Measurements from ENCODE around the gene GLRA1.
"Not testable (repeated sequence)": the region's sequence is repeated elsewhere in the genome, so short reads cannot be mapped to it uniquely, and the experiment has no call there.

GLRA1 gene

DNA sequence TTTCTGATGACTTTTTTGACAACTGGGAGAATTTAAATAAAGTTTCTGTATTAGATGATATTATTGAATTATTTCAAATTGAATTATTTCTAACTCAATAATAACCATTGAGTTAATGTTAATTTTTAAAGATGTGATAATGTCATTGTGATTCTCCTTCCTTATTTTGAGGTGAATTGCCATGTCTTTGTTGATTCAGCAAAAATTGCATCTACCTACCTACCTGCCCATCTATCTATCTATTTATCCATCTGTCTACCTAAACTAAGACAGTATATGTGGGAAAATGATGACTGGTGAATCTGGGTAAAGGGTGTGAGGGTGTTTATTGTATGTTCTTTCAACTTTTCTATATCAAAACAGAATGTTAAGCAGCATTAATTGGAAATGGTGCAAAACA, 77.9 kb downstream of the GLRA1 start:
- TF ChIP-seq, protein P1, sequence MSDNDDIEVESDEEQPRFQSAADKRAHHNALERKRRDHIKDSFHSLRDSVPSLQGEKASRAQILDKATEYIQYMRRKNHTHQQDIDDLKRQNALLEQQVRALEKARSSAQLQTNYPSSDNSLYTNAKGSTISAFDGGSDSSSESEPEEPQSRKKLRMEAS (IDR thresholded peaks at IDR 0.05; ENCODE audit: low read depth, low read length) = no peak
- TF ChIP-seq, protein P2, sequence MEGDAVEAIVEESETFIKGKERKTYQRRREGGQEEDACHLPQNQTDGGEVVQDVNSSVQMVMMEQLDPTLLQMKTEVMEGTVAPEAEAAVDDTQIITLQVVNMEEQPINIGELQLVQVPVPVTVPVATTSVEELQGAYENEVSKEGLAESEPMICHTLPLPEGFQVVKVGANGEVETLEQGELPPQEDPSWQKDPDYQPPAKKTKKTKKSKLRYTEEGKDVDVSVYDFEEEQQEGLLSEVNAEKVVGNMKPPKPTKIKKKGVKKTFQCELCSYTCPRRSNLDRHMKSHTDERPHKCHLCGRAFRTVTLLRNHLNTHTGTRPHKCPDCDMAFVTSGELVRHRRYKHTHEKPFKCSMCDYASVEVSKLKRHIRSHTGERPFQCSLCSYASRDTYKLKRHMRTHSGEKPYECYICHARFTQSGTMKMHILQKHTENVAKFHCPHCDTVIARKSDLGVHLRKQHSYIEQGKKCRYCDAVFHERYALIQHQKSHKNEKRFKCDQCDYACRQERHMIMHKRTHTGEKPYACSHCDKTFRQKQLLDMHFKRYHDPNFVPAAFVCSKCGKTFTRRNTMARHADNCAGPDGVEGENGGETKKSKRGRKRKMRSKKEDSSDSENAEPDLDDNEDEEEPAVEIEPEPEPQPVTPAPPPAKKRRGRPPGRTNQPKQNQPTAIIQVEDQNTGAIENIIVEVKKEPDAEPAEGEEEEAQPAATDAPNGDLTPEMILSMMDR (IDR thresholded peaks at IDR 0.05; ENCODE audit: low read depth, low read length) = no peak
- no peak for TF ChIP-seq POLR2A (IDR thresholded peaks at IDR 0.05; ENCODE audit: extremely low read depth, insufficient read length)
- no peak for TF ChIP-seq MYC (IDR thresholded peaks at IDR 0.05; ENCODE audit: low read depth, low read length)
- H3K4me3 ChIP-seq (ENCODE audit: low read depth, low read length) = no peak overlapping the region
- DNase-seq (ENCODE audit: low read depth) = no peak

DNA sequence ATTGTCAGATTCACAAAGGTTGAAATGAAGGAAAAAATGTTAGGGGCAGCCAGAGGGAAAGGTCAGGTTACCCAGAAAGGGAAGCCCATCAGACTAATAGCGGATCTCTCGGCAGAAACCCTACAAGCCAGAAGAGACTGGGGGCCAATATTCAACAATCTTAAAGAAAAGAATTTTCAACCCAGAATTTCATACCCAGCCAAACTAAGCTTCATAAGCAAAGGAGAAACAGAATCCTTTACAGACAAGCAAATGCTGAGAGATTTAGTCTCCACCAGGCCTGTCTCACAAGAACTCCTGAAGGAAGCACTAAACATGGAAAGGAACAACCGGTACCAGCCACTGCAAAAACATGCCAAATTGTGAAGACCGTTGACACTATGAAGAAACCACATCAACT, 91.8 kb downstream of the GLRA1 start:
- H3K4me3 ChIP-seq (ENCODE audit: low read depth, low read length); DNase-seq (ENCODE audit: low read depth): not testable (repeated sequence)

DNA sequence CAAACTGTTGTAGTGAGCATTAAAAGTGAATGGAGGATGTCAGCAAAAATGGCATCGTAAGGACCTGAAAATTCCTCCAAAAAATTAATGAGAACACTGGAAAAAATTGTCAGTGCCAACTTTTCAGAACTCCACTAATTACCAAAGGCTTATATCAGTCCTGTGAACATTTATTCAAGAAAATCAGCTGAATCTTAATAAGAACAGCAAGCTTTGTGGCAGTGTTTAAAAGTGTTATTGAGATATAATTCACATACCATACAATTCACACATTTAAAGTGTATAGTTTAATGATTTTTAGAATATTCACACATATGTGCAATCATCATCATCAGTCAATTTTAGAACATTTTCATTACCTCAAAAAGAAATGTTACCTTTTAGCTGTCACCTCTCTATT, 95.3 kb downstream of the GLRA1 start:
- DNase-seq (ENCODE audit: low read depth) = no peak
- TF ChIP-seq, protein P1 (IDR thresholded peaks at IDR 0.05; ENCODE audit: low read depth, low read length) = no peak
- TF ChIP-seq POLR2A (IDR thresholded peaks at IDR 0.05; ENCODE audit: extremely low read depth, insufficient read length) = no peak
- TF ChIP-seq, protein P2 (IDR thresholded peaks at IDR 0.05; ENCODE audit: low read depth, low read length) = no peak
- no peak for TF ChIP-seq MYC (IDR thresholded peaks at IDR 0.05; ENCODE audit: low read depth, low read length)
- no peak overlapping the region for H3K4me3 ChIP-seq (ENCODE audit: low read depth, low read length)

DNA sequence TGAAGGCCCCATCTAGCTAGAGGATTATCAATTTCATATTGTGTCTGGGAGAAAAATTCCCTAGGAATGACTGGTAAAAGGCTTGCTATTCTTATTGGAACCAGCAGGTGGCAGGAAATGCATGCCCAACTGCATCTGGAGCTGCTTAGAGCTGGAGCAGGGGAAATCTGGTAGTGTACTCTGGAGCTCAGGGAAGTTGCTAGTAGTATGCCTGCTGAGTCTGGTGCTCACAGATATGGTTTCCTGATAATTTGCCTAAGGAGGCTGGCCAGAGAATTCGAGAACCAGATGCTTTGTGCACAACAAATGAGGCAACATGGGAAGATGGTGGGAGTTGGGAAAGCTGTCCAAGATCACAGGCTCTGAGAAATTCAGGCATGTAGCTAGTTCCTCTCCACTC, 99.2 kb downstream of the GLRA1 start:
- no peak overlapping the region for H3K4me3 ChIP-seq (ENCODE audit: low read depth, low read length)
- no peak for TF ChIP-seq MYC (IDR thresholded peaks at IDR 0.05; ENCODE audit: low read depth, low read length)
- TF ChIP-seq POLR2A (IDR thresholded peaks at IDR 0.05; ENCODE audit: extremely low read depth, insufficient read length) = no peak
- TF ChIP-seq, protein P2 (IDR thresholded peaks at IDR 0.05; ENCODE audit: low read depth, low read length) = peak; percentile 74
- TF ChIP-seq, protein P1 (IDR thresholded peaks at IDR 0.05; ENCODE audit: low read depth, low read length) = no peak
- peak; percentile 55 for DNase-seq (ENCODE audit: low read depth)

DNA sequence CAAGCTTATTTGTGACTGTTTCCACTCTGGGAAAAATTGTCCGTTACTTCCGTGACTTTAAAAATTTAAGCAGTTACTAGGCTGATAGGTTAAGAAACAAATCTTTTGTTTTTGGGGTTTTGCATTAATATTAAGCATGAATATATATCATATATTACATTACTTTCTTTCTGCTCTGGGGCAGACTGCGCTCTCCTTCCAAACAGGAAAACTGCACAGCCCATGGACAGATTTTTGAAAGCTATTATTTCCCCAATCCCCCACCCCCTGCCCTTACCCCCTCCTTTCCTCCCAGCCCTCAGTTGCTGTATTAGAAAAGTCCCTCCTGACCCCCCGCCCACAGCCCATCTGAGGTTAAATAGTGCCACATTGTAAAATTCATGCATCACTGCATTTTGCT, 102.5 kb downstream of the GLRA1 start:
- TF ChIP-seq, protein P2 (IDR thresholded peaks at IDR 0.05; ENCODE audit: low read depth, low read length) = no peak
- TF ChIP-seq POLR2A (IDR thresholded peaks at IDR 0.05; ENCODE audit: extremely low read depth, insufficient read length) (no peak), MYC (IDR thresholded peaks at IDR 0.05; ENCODE audit: low read depth, low read length) (no peak)
- TF ChIP-seq, protein P1 (IDR thresholded peaks at IDR 0.05; ENCODE audit: low read depth, low read length) = no peak
- H3K4me3 ChIP-seq (ENCODE audit: low read depth, low read length) = no peak overlapping the region
- DNase-seq (ENCODE audit: low read depth) = no peak

DNA sequence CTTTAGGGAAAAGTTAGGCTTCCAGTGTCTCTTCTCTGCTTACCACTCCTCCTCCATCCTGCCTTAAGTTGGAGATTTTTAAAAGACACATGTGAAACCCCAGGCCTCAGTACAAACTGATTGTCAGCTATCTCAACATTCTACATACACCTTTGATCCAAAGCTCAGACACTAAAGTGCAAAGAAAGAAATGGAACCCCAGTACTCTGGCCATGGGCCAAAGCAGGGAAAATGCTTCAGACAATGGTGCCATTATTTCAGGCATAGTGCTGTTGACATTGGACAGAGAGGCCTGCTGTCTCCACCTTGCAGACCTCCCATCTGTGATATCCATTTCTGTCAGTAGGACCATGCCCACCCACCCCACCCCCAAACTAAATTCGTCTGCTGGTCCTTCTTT, 103.7 kb downstream of the GLRA1 start:
- DNase-seq (ENCODE audit: low read depth) = no peak
- no peak for TF ChIP-seq MYC (IDR thresholded peaks at IDR 0.05; ENCODE audit: low read depth, low read length)
- TF ChIP-seq, protein P1 (IDR thresholded peaks at IDR 0.05; ENCODE audit: low read depth, low read length) = no peak
- TF ChIP-seq, protein P2 (IDR thresholded peaks at IDR 0.05; ENCODE audit: low read depth, low read length) = no peak
- no peak for TF ChIP-seq POLR2A (IDR thresholded peaks at IDR 0.05; ENCODE audit: extremely low read depth, insufficient read length)
- H3K4me3 ChIP-seq (ENCODE audit: low read depth, low read length) = no peak overlapping the region
